Fibroblast of villous mesenchyme (primary cell): ENCODE data around the gene LRFN2. TPM values are rescaled to one million over a fixed set of nuclear protein-coding genes. Genes with fewer than 3 reads are reported as not detected.

Source experiments
- DNase-seq: peaks from one replicate; pipeline ENCODE4 v3.0.0-alpha.2; 2010; ENCODE audit warnings: low read depth
- H3K4me3 ChIP-seq: 2 replicates; pipeline ENCODE4 v1.5.1; 2011; ENCODE audit warnings: low read depth, mild to moderate bottlenecking, low read length
- CTCF ChIP-seq: IDR thresholded peaks from 2 replicates; pipeline ENCODE4 v1.5.1; 2012; ENCODE audit warnings: low read depth, mild to moderate bottlenecking, low read length; ENCODE audit not compliant: insufficient read depth
- total RNA-seq: library from RNA; depleted of rRNA; stranded (reverse); fragments of >200 nt; gene quantifications from 2 replicates; pipeline ENCODE4 v1.2.3, GENCODE V29; 2012

LRFN2 gene
- total RNA-seq, 1 donor: not detected

- no peak for DNase-seq
- no peak for TF ChIP-seq CTCF
- no peak overlapping the region for H3K4me3 ChIP-seq
These were observed 192.8 kb downstream of the LRFN2 start for GRCh38 chr6:40394381-40394780.

- no peak overlapping the region for H3K4me3 ChIP-seq
- no peak for DNase-seq
- no peak for TF ChIP-seq CTCF
These were observed 193.5 kb downstream of the LRFN2 start for GRCh38 chr6:40393641-40394040.

GRCh38 chr6:40392589-40392988, 194.6 kb downstream of the LRFN2 start:
- H3K4me3 ChIP-seq: no peak overlapping the region
- no peak for TF ChIP-seq CTCF
- no peak for DNase-seq

- DNase-seq: no peak
- TF ChIP-seq CTCF: no peak
- H3K4me3 ChIP-seq: no peak overlapping the region
These were observed 195.2 kb downstream of the LRFN2 start for GRCh38 chr6:40391851-40392517.

- TF ChIP-seq CTCF: no peak
- DNase-seq: no peak
- no peak overlapping the region for H3K4me3 ChIP-seq
These were observed 196.1 kb downstream of the LRFN2 start for GRCh38 chr6:40391086-40391485.

- DNase-seq: no peak
- no peak overlapping the region for H3K4me3 ChIP-seq
- TF ChIP-seq CTCF: no peak
These were observed 196.9 kb downstream of the LRFN2 start for GRCh38 chr6:40390144-40390800.
